Measurements from ENCODE around the gene DEPDC4. TPM values are rescaled to one million over a fixed set of nuclear protein-coding genes. Genes with fewer than 3 reads are reported as not detected.

Gene DEPDC4
- polyA plus RNA-seq, 1 donor from 2014 or later, result 1.2 TPM

DNA sequence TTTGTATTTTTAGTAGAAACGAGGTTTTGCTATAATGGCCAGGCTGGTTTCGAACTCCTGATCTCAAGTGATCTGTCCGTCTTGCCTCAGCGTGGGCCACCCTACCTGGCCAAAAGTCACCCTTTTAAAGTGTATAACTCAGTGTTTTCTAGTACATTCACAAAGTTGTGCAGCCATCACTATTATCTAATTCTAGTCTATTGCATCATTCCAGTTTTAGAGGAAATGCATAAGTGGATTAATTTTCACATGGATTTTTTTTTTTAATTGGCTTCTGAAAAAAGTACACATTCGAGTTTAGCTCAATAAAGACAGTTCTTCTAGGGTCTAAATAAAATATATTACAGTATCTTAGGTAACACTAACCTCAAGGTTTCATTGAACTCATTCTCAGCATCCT, 3.7 kb downstream of the DEPDC4 start:
- Histone ChIP-seq H3K27me3 (ENCODE audit: insufficient read depth, low read depth, low read length) (no peaks in the 10 kb centered on the region), H3K4me3 (ENCODE audit: low read length) (no peak overlapping the region), H3F3A (ENCODE audit: insufficient read depth, low read length, poor library complexity, severe bottlenecking) (no peaks in the 10 kb centered on the region), H3K79me2 (replicated peaks; ENCODE audit: insufficient read depth, low read length) (peaks cover 8% of the 10 kb centered on the region), H3K27ac (ENCODE audit: low read length) (no peak overlapping the region), H3K9me3 (ENCODE audit: low read length) (no peaks in the 10 kb centered on the region), H4K20me1 (ENCODE audit: insufficient read depth) (no peaks in the 10 kb centered on the region), H3K9me2 (ENCODE audit: insufficient read depth, low read length) (no peaks in the 10 kb centered on the region), H2AFZ (ENCODE audit: low read depth, low read length) (no peak overlapping the region), H3K4me2 (ENCODE audit: low read length) (no peak overlapping the region), H3K9ac (ENCODE audit: low read length) (no peak overlapping the region), H3K36me3 (ENCODE audit: insufficient read depth, low read length) (no peaks in the 10 kb centered on the region)
- TF ChIP-seq POLR2AphosphoS5 (IDR thresholded peaks at IDR 0.05) (no peak), SMC3 (conservative IDR thresholded peaks at IDR 0.05; ENCODE audit: poor library complexity) (no peak), EZH2 (IDR thresholded peaks at IDR 0.05; ENCODE audit: borderline replicate concordance, insufficient read depth, low read length, poor library complexity, severe bottlenecking) (no peak), EP300 (conservative IDR thresholded peaks at IDR 0.05; ENCODE audit: poor library complexity, severe bottlenecking) (no peak), MXI1 (conservative IDR thresholded peaks at IDR 0.05; ENCODE audit: poor library complexity, severe bottlenecking) (no peak), RAD21 (conservative IDR thresholded peaks at IDR 0.05) (no peak), TAF1 (IDR thresholded peaks at IDR 0.05; ENCODE audit: low read depth) (no peak)
- TF ChIP-seq, protein P1, sequence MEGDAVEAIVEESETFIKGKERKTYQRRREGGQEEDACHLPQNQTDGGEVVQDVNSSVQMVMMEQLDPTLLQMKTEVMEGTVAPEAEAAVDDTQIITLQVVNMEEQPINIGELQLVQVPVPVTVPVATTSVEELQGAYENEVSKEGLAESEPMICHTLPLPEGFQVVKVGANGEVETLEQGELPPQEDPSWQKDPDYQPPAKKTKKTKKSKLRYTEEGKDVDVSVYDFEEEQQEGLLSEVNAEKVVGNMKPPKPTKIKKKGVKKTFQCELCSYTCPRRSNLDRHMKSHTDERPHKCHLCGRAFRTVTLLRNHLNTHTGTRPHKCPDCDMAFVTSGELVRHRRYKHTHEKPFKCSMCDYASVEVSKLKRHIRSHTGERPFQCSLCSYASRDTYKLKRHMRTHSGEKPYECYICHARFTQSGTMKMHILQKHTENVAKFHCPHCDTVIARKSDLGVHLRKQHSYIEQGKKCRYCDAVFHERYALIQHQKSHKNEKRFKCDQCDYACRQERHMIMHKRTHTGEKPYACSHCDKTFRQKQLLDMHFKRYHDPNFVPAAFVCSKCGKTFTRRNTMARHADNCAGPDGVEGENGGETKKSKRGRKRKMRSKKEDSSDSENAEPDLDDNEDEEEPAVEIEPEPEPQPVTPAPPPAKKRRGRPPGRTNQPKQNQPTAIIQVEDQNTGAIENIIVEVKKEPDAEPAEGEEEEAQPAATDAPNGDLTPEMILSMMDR (IDR thresholded peaks at IDR 0.05; ENCODE audit: poor library complexity, severe bottlenecking), result no peak
- TF ChIP-seq, protein P2, sequence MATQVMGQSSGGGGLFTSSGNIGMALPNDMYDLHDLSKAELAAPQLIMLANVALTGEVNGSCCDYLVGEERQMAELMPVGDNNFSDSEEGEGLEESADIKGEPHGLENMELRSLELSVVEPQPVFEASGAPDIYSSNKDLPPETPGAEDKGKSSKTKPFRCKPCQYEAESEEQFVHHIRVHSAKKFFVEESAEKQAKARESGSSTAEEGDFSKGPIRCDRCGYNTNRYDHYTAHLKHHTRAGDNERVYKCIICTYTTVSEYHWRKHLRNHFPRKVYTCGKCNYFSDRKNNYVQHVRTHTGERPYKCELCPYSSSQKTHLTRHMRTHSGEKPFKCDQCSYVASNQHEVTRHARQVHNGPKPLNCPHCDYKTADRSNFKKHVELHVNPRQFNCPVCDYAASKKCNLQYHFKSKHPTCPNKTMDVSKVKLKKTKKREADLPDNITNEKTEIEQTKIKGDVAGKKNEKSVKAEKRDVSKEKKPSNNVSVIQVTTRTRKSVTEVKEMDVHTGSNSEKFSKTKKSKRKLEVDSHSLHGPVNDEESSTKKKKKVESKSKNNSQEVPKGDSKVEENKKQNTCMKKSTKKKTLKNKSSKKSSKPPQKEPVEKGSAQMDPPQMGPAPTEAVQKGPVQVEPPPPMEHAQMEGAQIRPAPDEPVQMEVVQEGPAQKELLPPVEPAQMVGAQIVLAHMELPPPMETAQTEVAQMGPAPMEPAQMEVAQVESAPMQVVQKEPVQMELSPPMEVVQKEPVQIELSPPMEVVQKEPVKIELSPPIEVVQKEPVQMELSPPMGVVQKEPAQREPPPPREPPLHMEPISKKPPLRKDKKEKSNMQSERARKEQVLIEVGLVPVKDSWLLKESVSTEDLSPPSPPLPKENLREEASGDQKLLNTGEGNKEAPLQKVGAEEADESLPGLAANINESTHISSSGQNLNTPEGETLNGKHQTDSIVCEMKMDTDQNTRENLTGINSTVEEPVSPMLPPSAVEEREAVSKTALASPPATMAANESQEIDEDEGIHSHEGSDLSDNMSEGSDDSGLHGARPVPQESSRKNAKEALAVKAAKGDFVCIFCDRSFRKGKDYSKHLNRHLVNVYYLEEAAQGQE (IDR thresholded peaks at IDR 0.05; ENCODE audit: borderline replicate concordance), result no peak

DNA sequence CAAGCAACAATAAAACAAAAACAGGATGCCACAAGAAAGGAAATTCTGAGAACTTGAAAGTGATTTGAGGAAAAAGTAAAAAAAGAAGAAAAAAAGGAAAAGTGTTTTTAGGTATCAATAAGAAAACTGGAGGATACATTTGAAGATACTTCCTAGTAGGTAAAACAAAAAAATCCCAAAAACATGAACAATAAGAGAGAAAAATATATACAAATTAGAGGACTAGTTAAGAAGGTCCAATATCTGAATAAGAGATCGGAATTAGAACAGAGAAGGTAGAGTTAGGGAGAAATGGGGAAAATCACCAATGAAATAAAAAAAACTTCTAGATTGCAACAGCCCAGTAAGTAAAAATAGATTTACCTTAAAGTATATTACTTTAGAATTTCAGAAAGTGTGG, 8.8 kb downstream of the DEPDC4 start:
- Histone ChIP-seq H3F3A (ENCODE audit: insufficient read depth, low read length, poor library complexity, severe bottlenecking) (no peaks in the 10 kb centered on the region), H3K4me3 (ENCODE audit: low read length) (no peak overlapping the region), H3K9ac (ENCODE audit: low read length) (no peak overlapping the region), H3K27ac (ENCODE audit: low read length) (no peak overlapping the region), H3K79me2 (replicated peaks; ENCODE audit: insufficient read depth, low read length) (no peaks in the 10 kb centered on the region), H3K9me3 (ENCODE audit: low read length) (no peaks in the 10 kb centered on the region), H3K27me3 (ENCODE audit: insufficient read depth, low read depth, low read length) (no peaks in the 10 kb centered on the region), H3K9me2 (ENCODE audit: insufficient read depth, low read length) (no peaks in the 10 kb centered on the region), H3K4me2 (ENCODE audit: low read length) (no peak overlapping the region), H4K20me1 (ENCODE audit: insufficient read depth) (no peaks in the 10 kb centered on the region), H2AFZ (ENCODE audit: low read depth, low read length) (no peak overlapping the region), H3K36me3 (ENCODE audit: insufficient read depth, low read length) (no peaks in the 10 kb centered on the region)
- TF ChIP-seq EZH2 (IDR thresholded peaks at IDR 0.05; ENCODE audit: borderline replicate concordance, insufficient read depth, low read length, poor library complexity, severe bottlenecking) (no peak), TAF1 (IDR thresholded peaks at IDR 0.05; ENCODE audit: low read depth) (no peak), MXI1 (conservative IDR thresholded peaks at IDR 0.05; ENCODE audit: poor library complexity, severe bottlenecking) (no peak), EP300 (conservative IDR thresholded peaks at IDR 0.05; ENCODE audit: poor library complexity, severe bottlenecking) (no peak), RAD21 (conservative IDR thresholded peaks at IDR 0.05) (no peak), POLR2AphosphoS5 (IDR thresholded peaks at IDR 0.05) (no peak), SMC3 (conservative IDR thresholded peaks at IDR 0.05; ENCODE audit: poor library complexity) (no peak)
- TF ChIP-seq, protein P1 (IDR thresholded peaks at IDR 0.05; ENCODE audit: poor library complexity, severe bottlenecking), result no peak
- TF ChIP-seq, protein P2 (IDR thresholded peaks at IDR 0.05; ENCODE audit: borderline replicate concordance), result no peak

All from neural cell (in vitro differentiated cells).